ENCODE results near the gene SLC25A22. TPM values are rescaled to one million over a fixed set of nuclear protein-coding genes. Genes with fewer than 3 reads are reported as not detected.

Gene SLC25A22
- total RNA-seq, 4 donors from 2014 or later, result 6.0 to 28.3 (median 9.7) TPM

DNA sequence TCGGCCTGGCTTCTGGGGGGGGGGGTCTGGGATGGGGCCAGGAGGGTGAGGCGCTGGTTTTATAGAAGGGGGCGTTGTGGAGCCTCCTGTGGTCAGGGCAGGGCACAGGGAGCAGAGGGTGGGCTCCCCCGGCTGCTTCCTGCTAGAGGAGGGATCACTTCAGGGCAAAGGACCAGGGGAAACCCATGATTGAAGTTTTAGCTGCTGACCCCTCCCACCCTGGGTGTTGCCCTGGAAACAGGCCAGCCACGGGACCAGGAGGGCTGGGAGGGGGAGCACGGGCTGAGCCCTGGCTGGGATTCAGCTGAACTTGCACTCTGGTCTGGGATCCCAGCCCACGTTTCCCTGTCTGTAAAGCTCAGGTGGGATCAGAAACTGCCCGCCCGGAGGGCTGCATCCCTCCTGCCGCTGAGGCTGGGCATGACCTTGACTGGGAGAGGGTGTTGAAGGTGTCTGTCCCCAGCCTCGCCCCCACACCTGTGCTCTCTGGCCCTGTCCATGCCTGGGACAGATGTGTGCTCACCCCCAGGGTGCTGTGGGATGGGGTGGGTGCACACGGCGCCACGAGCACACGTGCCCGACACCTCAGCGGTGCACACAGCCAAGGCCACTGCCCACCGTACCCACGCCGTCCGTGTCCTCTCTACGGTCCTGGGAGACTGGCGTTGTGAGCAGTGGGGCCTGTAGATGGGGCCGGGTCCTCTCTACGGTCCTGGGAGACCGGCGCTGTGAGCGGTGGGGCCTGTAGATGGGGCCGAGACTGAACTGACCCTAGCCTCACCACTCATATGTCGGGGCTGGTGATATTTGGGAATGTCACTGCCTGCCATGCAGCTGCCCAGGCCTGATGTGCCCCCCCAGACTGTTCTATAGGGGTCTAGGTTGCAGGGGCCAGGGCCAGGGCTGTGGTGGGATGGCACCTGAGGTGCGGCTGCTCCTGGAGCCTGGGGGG lies 46.9 kb upstream of the SLC25A22 start:
- WGBS, 2 donors (ENCODE audit: low coverage in 1 of 2), result 45% methylated on average over 18 of the region's 31 CpGs; no CpG with 5 or more reads in 1 of the 2 donors
- peak overlapping the region; percentile 27 to 98 (median 83) for H3K4me3 ChIP-seq
- H3K9me3 ChIP-seq, result no peaks in the 10 kb centered on the region
- H3K27ac ChIP-seq, result peak overlapping the region; percentile 88 to 94 (median 90)
- peak; percentile 56 to 61 (median 57) for TF ChIP-seq POLR2AphosphoS5 (IDR thresholded peaks at IDR 0.05)
- TF ChIP-seq EP300 (IDR thresholded peaks at IDR 0.05; ENCODE audit: low read depth), result no peak
- peaks cover 0 to 1% (median 0%) of the 10 kb centered on the region in 4 donors for H3K36me3 ChIP-seq
- in situ Hi-C loops (cut with MboI; ENCODE audit: low pct_ligation_motif_present in 1 of 4, low pct_unique_long_range_greater_than_20kb in 1 of 4, low sequenced_read_pairs in 3 of 4), result no loop called here
- peaks cover 30 to 70% (median 52%) of the 10 kb centered on the region in 4 donors for H3K4me1 ChIP-seq
- peak; percentile 79 for DNase-seq
- peaks cover 33% of the 10 kb centered on the region for H3K27me3 ChIP-seq
- intact Hi-C loops (cut with DNase I; ENCODE audit: low total_unique reads), result loop anchor here (5.0 kb wide), 1 partner anchor 1917 kb away; no protein-coding TSS in a partner anchor

DNA sequence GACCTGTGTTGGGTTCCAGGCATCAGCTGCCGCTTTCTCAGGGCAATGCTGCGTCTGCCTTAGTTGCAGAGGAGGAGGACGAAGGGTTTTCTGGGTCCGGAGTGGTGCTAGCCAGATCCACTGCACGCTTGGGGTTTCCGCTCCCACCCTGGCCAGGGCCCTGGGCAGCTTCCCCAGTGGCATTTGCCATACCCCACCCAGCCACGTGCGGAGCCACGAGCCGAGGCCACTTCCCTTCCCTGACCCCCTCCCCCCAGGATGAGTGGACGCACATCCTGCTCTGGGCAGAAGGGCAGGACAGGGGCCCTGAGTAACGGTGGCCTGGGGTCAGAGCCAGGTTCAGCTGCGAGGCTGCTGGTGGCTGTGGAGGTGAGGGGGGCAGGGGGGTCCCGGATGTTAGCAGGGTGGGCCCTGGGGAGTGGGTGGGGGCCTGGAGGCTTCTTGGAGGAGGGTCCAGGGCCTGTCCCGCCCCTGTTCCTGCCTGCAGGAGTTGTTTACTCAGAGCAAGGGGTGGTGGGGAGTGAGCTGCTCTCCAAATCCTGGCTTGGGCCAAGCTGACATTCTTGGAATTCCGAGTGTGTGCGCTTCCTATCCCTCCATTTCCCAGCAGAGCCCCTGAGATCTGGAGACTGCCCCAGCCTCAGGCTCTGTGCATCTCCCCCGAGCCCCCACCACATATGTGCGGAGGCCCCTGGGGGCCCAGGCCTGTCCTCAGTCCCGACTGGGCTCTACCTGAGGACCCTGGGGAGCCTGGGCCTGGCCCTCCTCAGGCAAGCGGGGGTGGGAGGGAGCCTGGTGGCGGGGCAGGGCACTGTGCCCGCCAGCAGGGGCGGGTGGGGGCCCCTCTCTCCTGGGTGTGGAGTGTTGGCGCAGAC lies 46.0 kb upstream of the SLC25A22 start:
- DNase-seq, result peak; percentile 83
- peak; percentile 82 to 84 (median 83) for TF ChIP-seq POLR2AphosphoS5 (IDR thresholded peaks at IDR 0.05)
- TF ChIP-seq, protein P1, sequence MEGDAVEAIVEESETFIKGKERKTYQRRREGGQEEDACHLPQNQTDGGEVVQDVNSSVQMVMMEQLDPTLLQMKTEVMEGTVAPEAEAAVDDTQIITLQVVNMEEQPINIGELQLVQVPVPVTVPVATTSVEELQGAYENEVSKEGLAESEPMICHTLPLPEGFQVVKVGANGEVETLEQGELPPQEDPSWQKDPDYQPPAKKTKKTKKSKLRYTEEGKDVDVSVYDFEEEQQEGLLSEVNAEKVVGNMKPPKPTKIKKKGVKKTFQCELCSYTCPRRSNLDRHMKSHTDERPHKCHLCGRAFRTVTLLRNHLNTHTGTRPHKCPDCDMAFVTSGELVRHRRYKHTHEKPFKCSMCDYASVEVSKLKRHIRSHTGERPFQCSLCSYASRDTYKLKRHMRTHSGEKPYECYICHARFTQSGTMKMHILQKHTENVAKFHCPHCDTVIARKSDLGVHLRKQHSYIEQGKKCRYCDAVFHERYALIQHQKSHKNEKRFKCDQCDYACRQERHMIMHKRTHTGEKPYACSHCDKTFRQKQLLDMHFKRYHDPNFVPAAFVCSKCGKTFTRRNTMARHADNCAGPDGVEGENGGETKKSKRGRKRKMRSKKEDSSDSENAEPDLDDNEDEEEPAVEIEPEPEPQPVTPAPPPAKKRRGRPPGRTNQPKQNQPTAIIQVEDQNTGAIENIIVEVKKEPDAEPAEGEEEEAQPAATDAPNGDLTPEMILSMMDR (IDR thresholded peaks at IDR 0.05), result no peak
- peak; percentile 55 for TF ChIP-seq POLR2A (IDR thresholded peaks at IDR 0.05)
- peak; percentile 69 for TF ChIP-seq EP300 (IDR thresholded peaks at IDR 0.05; ENCODE audit: low read depth)
- in situ Hi-C loops (cut with MboI; ENCODE audit: low pct_ligation_motif_present in 1 of 4, low pct_unique_long_range_greater_than_20kb in 1 of 4, low sequenced_read_pairs in 3 of 4) (no loop called here), intact Hi-C loops (cut with DNase I; ENCODE audit: low total_unique reads) (loop anchor here (5.0 kb wide), 1 partner anchor 1918 kb away; no protein-coding TSS in a partner anchor)
- Histone ChIP-seq H3K36me3 (peaks cover 0 to 8% (median 3%) of the 10 kb centered on the region in 4 donors), H3K9me3 (no peaks in the 10 kb centered on the region), H3K27me3 (peaks cover 27% of the 10 kb centered on the region), H3K4me1 (peaks cover 27 to 73% (median 49%) of the 10 kb centered on the region in 4 donors), H3K27ac (peak overlapping the region; percentile 88 to 94 (median 90)), H3K4me3 (peak overlapping the region; percentile 62 to 98 (median 83))
- 7% methylated on average over 20 of the region's 25 CpGs; no CpG with 5 or more reads in 1 of the 2 donors for WGBS, 2 donors (ENCODE audit: low coverage in 1 of 2)

DNA sequence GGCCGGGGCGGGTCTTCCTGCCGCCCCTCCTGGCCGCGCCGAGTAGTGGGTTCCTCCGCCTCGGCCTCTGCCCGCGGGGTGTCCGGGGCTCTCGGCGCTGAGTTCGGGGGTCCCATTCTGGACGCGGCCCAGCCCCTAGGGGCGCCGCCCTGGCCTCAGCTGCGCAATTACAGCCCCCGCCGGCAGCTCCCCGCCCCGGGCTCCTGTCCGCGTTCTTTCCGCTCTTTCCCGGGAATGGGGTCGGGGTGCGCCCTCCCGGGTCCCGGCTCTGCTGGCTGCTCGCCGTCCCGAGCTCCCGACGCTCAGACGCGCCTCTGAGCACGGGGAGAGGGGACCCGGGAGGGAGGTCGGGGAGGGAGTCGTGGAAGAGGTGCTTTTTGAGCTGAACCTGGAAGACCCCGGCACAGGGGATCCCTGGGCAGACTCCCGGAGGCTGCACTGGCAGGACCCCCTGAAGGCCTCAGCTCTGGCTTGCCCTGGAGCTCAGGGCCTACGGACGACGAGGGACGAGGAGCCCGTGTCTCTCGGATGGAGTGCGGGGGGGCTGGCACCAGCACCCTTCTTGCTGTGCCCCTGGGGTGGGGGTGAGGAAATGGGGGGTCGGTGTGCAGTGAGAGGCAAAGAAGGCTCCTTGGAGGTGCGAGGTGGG lies 45.1 kb upstream of the SLC25A22 start:
- Histone ChIP-seq H3K4me1 (peaks cover 21 to 73% (median 50%) of the 10 kb centered on the region in 4 donors), H3K27ac (peak overlapping the region; percentile 88 to 94 (median 90)), H3K4me3 (peak overlapping the region; percentile 62 to 98 (median 83)), H3K36me3 (peaks cover 0 to 8% (median 3%) of the 10 kb centered on the region in 4 donors), H3K9me3 (no peaks in the 10 kb centered on the region), H3K27me3 (peaks cover 18% of the 10 kb centered on the region)
- TF ChIP-seq POLR2AphosphoS5 (IDR thresholded peaks at IDR 0.05), result no peak
- TF ChIP-seq EP300 (IDR thresholded peaks at IDR 0.05; ENCODE audit: low read depth), result no peak
- TF ChIP-seq, protein P1 (IDR thresholded peaks at IDR 0.05), result peak in 1 of 5 experiments; percentile 16
- DNase-seq, result no peak
- in situ Hi-C loops (cut with MboI; ENCODE audit: low pct_ligation_motif_present in 1 of 4, low pct_unique_long_range_greater_than_20kb in 1 of 4, low sequenced_read_pairs in 3 of 4) (no loop called here), intact Hi-C loops (cut with DNase I; ENCODE audit: low total_unique reads) (loop anchor here (5.0 kb wide), 1 partner anchor 1919 kb away; no protein-coding TSS in a partner anchor)
- WGBS, 2 donors (ENCODE audit: low coverage in 1 of 2), result 0% methylated on average over 39 of the region's 53 CpGs; no CpG with 5 or more reads in 1 of the 2 donors
